ELR (cell line): ENCODE data around the gene SLC45A3.
"Not testable (repeated sequence)": the region's sequence is repeated elsewhere in the genome, so short reads cannot be mapped to it uniquely, and the experiment has no call there.

Experiments
- DNase-seq: peaks from one replicate; pipeline ENCODE4 v3.0.0-alpha.2; 2015; ENCODE audit warnings: low read depth

SLC45A3 gene

GRCh38 chr1:205680073-205680851 lies at the start of gene SLC45A3:
SLC45A3 (minus strand) TSS chr1:205680509; CDS start chr1:205664656, 15,853 bp downstream.
- peak; percentile 44 for DNase-seq

GRCh38 chr1:205726619-205727125 lies 46.4 kb upstream of the SLC45A3 start:
- DNase-seq, result no peak

- DNase-seq, result no peak
These were observed 45.2 kb upstream of the SLC45A3 start for GRCh38 chr1:205725514-205725913.

- DNase-seq, result not testable (repeated sequence)
These were observed 40.4 kb upstream of the SLC45A3 start for GRCh38 chr1:205720740-205721139.

GRCh38 chr1:205719762-205720161 lies 39.5 kb upstream of the SLC45A3 start:
- no peak for DNase-seq

- no peak for DNase-seq
These were observed 38.7 kb upstream of the SLC45A3 start for GRCh38 chr1:205719015-205719414.

GRCh38 chr1:205716371-205717132 lies 36.2 kb upstream of the SLC45A3 start:
- DNase-seq, result no peak

GRCh38 chr1:205715628-205716027 lies 35.3 kb upstream of the SLC45A3 start:
- no peak for DNase-seq

- DNase-seq, result no peak
These were observed 34.6 kb upstream of the SLC45A3 start for GRCh38 chr1:205714906-205715246.

GRCh38 chr1:205714190-205714905 lies 34.0 kb upstream of the SLC45A3 start:
- peak; percentile 23 for DNase-seq

- DNase-seq, result peak; percentile 87
These were observed 31.1 kb upstream of the SLC45A3 start for GRCh38 chr1:205711105-205712048.

GRCh38 chr1:205710201-205711062 lies 30.1 kb upstream of the SLC45A3 start:
- no peak for DNase-seq

- DNase-seq, result no peak
These were observed 29.3 kb upstream of the SLC45A3 start for GRCh38 chr1:205709640-205710039.

GRCh38 chr1:205709059-205709398 lies 28.7 kb upstream of the SLC45A3 start:
- DNase-seq, result no peak

- no peak for DNase-seq
These were observed 26.5 kb upstream of the SLC45A3 start for GRCh38 chr1:205706601-205707502.

GRCh38 chr1:205704903-205705302 lies 24.6 kb upstream of the SLC45A3 start:
- DNase-seq, result no peak

- DNase-seq, result no peak
These were observed 22.8 kb upstream of the SLC45A3 start for GRCh38 chr1:205703072-205703471.

- DNase-seq, result no peak
These were observed 21.6 kb upstream of the SLC45A3 start for GRCh38 chr1:205701891-205702290.

- no peak for DNase-seq
These were observed 21.1 kb upstream of the SLC45A3 start for GRCh38 chr1:205701420-205701819.
